GM12878 (cell line): Measurements from ENCODE around the gene PALLD. TPM values are rescaled to one million over a fixed set of nuclear protein-coding genes. Genes with fewer than 3 reads are reported as not detected.

ENCODE experiments used
- ATAC-seq: fragments of 200-7000 bp; cut with Tn5 transposase; 3 replicates; pipeline ENCODE4 v1.9.1; 2020; ENCODE audit warnings: mild to moderate bottlenecking, moderate library complexity
- BruUV-seq: library from RNA; stranded (reverse); fragments of 400-500 nt; replicated peaks from 2 replicates; lab custom pipeline; 2021; lab: Mats Ljungman, UMichigan
- CTCF ChIA-PET: fragments of 300-600 bp; sonication (Branson Sonifier 250); formaldehyde crosslinking; extraction: SDS; loops from one replicate; lab custom pipeline; 2021; ENCODE audit warnings: inconsistent platforms; lab: Yijun Ruan, JAX
- POLR2A ChIA-PET: fragments of 350-600 bp; formaldehyde crosslinking; extraction: SDS; loops from one replicate; lab custom pipeline; 2021; ENCODE audit warnings: inconsistent platforms; lab: Charles Lee
- RAD21 ChIA-PET: fragments of 300-600 bp; sonication (Branson Sonifier 250); formaldehyde crosslinking; loops from one replicate; lab custom pipeline; 2023; ENCODE audit warnings: antibody characterized with exemption; ENCODE audit not compliant: unreplicated experiment; lab: Charles Lee
- SMC1A ChIA-PET: fragments of 300-600 bp; sonication (Branson Sonifier 250); formaldehyde crosslinking; loops from one replicate; lab custom pipeline; 2023; ENCODE audit not compliant: unreplicated experiment, uncharacterized antibody; lab: Charles Lee
- DNase-seq: peaks from one replicate; pipeline ENCODE4 v3.0.0-alpha.2; 2011; ENCODE audit warnings: low read depth, low spot score
- FAIRE-seq: peaks from 3 replicates; lab custom pipeline; 2011; peaks lifted over from hg19 to GRCh38; lab: Jason Lieb, UNC
- H2AFZ ChIP-seq: 2 replicates; pipeline ENCODE4 v1.6.0; 2011; ENCODE audit warnings: low read depth, low read length, control low read depth; ENCODE audit not compliant: control insufficient read depth
- H3K27ac ChIP-seq: 2 replicates; pipeline ENCODE4 v1.5.1; 2011; ENCODE audit warnings: control low read depth; ENCODE audit not compliant: control insufficient read depth, insufficient read depth
- H3K27me3 ChIP-seq, 2 experiments: replicated peaks in 1 of 2; 2 replicates each; pipeline versions ENCODE4 v1.6.0 to v1.6.1; 2011; ENCODE audit warnings: low read length in 1 of 2; ENCODE audit not compliant: control insufficient read depth in 2 of 2, insufficient read depth in 2 of 2
- H3K36me3 ChIP-seq, 2 experiments: 2 replicates each; pipeline ENCODE4 v1.5.1; 2011; ENCODE audit warnings: low read length in 1 of 2; ENCODE audit not compliant: control insufficient read depth in 2 of 2, insufficient read depth in 2 of 2
- H3K4me1 ChIP-seq: 2 replicates; pipeline ENCODE4 v1.6.1; 2011; ENCODE audit warnings: mild to moderate bottlenecking, low read length, moderate library complexity, mixed read lengths; ENCODE audit not compliant: control insufficient read depth, insufficient read depth
- H3K4me2 ChIP-seq: 2 replicates; pipeline ENCODE4 v1.6.0; 2011; ENCODE audit warnings: control low read depth; ENCODE audit not compliant: control insufficient read depth, insufficient read depth
- H3K4me3 ChIP-seq: fragments of 200-600 bp; sonication (generic); 2 replicates; pipeline ENCODE4 v1.5.1; 2016
- H3K79me2 ChIP-seq: 2 replicates; pipeline ENCODE4 v1.6.0; 2011; ENCODE audit warnings: low read length; ENCODE audit not compliant: control insufficient read depth, insufficient read depth
- H3K9ac ChIP-seq: 2 replicates; pipeline ENCODE4 v1.8.0; 2011; ENCODE audit warnings: low read length, control low read depth, mixed read lengths; ENCODE audit not compliant: control insufficient read depth, insufficient read depth
- H3K9me3 ChIP-seq: replicated peaks from 3 replicates; pipeline ENCODE4 v1.5.1; 2011; ENCODE audit warnings: mild to moderate bottlenecking, low read length; ENCODE audit not compliant: control insufficient read depth, insufficient read depth
- H4K20me1 ChIP-seq: 2 replicates; pipeline ENCODE4 v1.6.0; 2011; ENCODE audit not compliant: control insufficient read depth, insufficient read depth
- ATF7 ChIP-seq: fragments of 450-650 bp; IDR thresholded peaks from 2 replicates; pipeline ENCODE4 v1.6.1; 2016; ENCODE audit warnings: low read depth, mild to moderate bottlenecking
- BRCA1 ChIP-seq: IDR thresholded peaks from 2 replicates; pipeline ENCODE4 v1.6.1; 2011; ENCODE audit warnings: low read depth, low read length, improper control_type of control experiment
- CBFB ChIP-seq: IDR thresholded peaks from 2 replicates; pipeline ENCODE4 v1.6.1; 2016; ENCODE audit warnings: antibody characterized with exemption, low read depth
- HCFC1 ChIP-seq: fragments of 150-350 bp; IDR thresholded peaks from 2 replicates; pipeline ENCODE4 v1.6.1; 2014; ENCODE audit warnings: low read length
- JUND ChIP-seq: IDR thresholded peaks from 2 replicates; pipeline ENCODE4 v1.6.1; 2012; ENCODE audit warnings: low read depth, mild to moderate bottlenecking, low read length, improper control_type of control experiment, moderate library complexity
- KDM1A ChIP-seq: fragments of 200-600 bp; sonication (generic); IDR thresholded peaks from 2 replicates; pipeline ENCODE4 v1.6.1; 2016; ENCODE audit warnings: borderline replicate concordance
- LARP7 ChIP-seq: fragments of 450-650 bp; IDR thresholded peaks from 2 replicates; pipeline ENCODE4 v1.6.1; 2017; ENCODE audit warnings: mild to moderate bottlenecking
- MXI1 ChIP-seq: fragments of 150-350 bp; IDR thresholded peaks from 2 replicates; pipeline ENCODE4 v1.6.1; 2011; ENCODE audit warnings: low read depth, mild to moderate bottlenecking, inconsistent platforms, low read length, improper control_type of control experiment
- NR2C1 ChIP-seq: fragments of 450-650 bp; IDR thresholded peaks from 2 replicates; pipeline ENCODE4 v1.6.1; 2017; ENCODE audit warnings: antibody characterized with exemption, mild to moderate bottlenecking, moderate library complexity
- NRF1 ChIP-seq: conservative IDR thresholded peaks from 2 replicates; pipeline ENCODE4 v1.6.1; 2011; ENCODE audit warnings: mild to moderate bottlenecking, low read depth, low read length, improper control_type of control experiment
- ZNF217 ChIP-seq: fragments of 450-650 bp; IDR thresholded peaks from 2 replicates; pipeline ENCODE4 v1.6.1; 2017; ENCODE audit warnings: antibody characterized with exemption, mild to moderate bottlenecking
- WGBS: methylation state at CpG from one replicate; pipeline ENCODE4 v1.1.6; 2016; ENCODE audit warnings: low lambda C conversion rate; ENCODE audit not compliant: insufficient replicate concordance, insufficient coverage; ENCODE audit errors: missing lambda C conversion rate; 5-methylcytosine and 5-hydroxymethylcytosine counted together
- in situ Hi-C: fragments of 300-500 bp; cut with MboI; formaldehyde crosslinking; loops from 9 replicates; pipeline ENCODE4 v1.14.3; 2018; ENCODE audit warnings: mixed read lengths
- intact Hi-C: fragments of 100-400 bp; cut with micrococcal nuclease; formaldehyde crosslinking; loops from one replicate; pipeline ENCODE4 v1.14.2; 2022; ENCODE audit not compliant: unreplicated experiment
- polyA plus RNA-seq, 11 experiments: library from polyadenylated mRNA; depleted of rRNA in 4 of 11; unstranded in 6 of 11; stranded (reverse) in 5 of 11; fragments of >200 nt; fragmentation: Nextera tagmentation in 4 of 11; fragmentation: Illumina TruSeq in 1 of 11; extraction: Ambion mirVana in 4 of 11; extraction: Trizol in 1 of 11; gene quantifications; 1 replicate in 1 of 11; 2 replicates in 10 of 11; pipeline versions ENCODE4 v1.2.1 to v1.2.3, GENCODE V29; 2011 to 2016; ENCODE audit warnings: inconsistent platforms in 2 of 11, missing spikeins in 2 of 11, low read depth in 1 of 11
- total RNA-seq, 4 experiments: library from RNA; depleted of rRNA in 3 of 4; stranded (reverse); fragments of >200 nt in 3 of 4; fragmentation: Illumina TruSeq in 1 of 4; extraction: Trizol in 1 of 4; gene quantifications; 2 replicates each; pipeline versions ENCODE4 v1.2.1 to v1.2.3, GENCODE V29; 2013 to 2021
- TF ChIP-seq, protein P1 (sequence below): fragments of 150-350 bp; IDR thresholded peaks from 2 replicates; pipeline ENCODE4 v1.6.1; 2014; ENCODE audit warnings: mild to moderate bottlenecking, low read depth, low read length
- TF ChIP-seq, protein P2 (sequence below): fragments of 450-650 bp; IDR thresholded peaks from 2 replicates; pipeline ENCODE4 v1.6.1; 2016; ENCODE audit warnings: mild to moderate bottlenecking

PALLD gene
- total and polyA plus RNA-seq, 10 of the 15 experiments (the other 5 are each of a cell fraction or from before 2014, with no cell fraction given): 1.0 to 7.7 (median 1.7) TPM

DNA sequence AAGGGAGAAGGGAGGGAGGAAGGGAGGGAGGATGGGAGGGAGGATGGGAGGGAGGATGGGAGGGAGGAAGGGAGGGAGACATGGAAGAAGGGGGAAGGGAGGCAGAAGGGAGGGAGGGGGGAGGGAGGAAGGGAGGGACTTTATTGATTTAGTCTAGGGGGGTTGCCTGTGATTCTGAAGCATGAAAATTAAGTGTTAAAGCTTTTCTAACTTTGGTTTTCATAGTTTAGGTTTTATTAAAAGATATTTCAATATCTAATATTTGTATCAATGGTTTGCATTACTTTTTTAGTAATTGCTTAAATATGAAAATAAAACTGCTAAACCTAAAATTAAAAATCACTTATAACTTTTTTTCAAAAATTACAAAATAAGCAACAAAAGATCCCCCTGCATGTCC lies 2.4 kb downstream of the PALLD start:
- in situ Hi-C loops: no loop called here
- no peak for FAIRE-seq

DNA sequence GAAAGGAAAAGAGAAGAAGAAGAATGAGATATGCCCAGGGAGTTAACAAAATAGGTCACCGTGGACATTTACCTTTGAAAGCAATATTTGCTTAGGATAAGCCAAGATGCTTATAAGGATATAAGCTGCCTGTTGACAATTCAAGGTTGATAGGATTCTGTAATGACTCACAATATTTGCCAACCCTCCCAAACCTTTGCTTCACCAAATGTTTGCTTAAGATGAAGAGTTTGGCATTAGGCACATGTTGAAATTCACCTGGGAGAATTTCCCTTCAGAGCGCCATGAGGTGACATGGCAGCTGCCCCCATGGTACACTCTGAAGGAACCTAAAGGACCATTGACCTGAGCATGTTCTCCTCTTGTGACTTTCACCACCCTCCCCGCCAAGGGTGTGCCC lies 4.6 kb downstream of the PALLD start:
- no peaks in the 10 kb centered on the region for H3K9me3 ChIP-seq
- WGBS: 46% methylated on average over 3 of the region's 3 CpGs
- no TSS peak for BruUV-seq
- ChIA-PET CTCF (interaction anchor here (0.7 to 0.8 kb wide), 2 partner anchors 13 to 420 kb away, joined by 3 read pairs; no protein-coding TSS in a partner anchor), RAD21 (no interaction called here), POLR2A (no interaction called here), SMC1A (interaction anchor here (0.6 to 1.3 kb wide), 4 partner anchors 25 to 239 kb away, joined by 3 read pairs; no protein-coding TSS in a partner anchor)
- intact Hi-C loops: no loop called here
- ATAC-seq (no peak), FAIRE-seq (no peak), DNase-seq (no peak)
- H3K27me3 ChIP-seq: no peaks in the 10 kb centered on the region; a peak in 2 of 4 replicates
- no peaks in the 10 kb centered on the region for H4K20me1 ChIP-seq
- no peaks in the 10 kb centered on the region for H3K4me1 ChIP-seq
- H3K36me3 ChIP-seq: no peaks in the 10 kb centered on the region
- H2AFZ ChIP-seq: no peak overlapping the region
- H3K4me3 ChIP-seq: no peak overlapping the region
- no peak overlapping the region for H3K27ac ChIP-seq
- no peak overlapping the region for H3K9ac ChIP-seq
- H3K79me2 ChIP-seq: no peaks in the 10 kb centered on the region
- no peak for TF ChIP-seq KDM1A
- TF ChIP-seq HCFC1: no peak
- no peak for TF ChIP-seq ZNF217
- no peak for TF ChIP-seq MXI1
- TF ChIP-seq NRF1: no peak
- TF ChIP-seq BRCA1: no peak
- TF ChIP-seq, protein P1, sequence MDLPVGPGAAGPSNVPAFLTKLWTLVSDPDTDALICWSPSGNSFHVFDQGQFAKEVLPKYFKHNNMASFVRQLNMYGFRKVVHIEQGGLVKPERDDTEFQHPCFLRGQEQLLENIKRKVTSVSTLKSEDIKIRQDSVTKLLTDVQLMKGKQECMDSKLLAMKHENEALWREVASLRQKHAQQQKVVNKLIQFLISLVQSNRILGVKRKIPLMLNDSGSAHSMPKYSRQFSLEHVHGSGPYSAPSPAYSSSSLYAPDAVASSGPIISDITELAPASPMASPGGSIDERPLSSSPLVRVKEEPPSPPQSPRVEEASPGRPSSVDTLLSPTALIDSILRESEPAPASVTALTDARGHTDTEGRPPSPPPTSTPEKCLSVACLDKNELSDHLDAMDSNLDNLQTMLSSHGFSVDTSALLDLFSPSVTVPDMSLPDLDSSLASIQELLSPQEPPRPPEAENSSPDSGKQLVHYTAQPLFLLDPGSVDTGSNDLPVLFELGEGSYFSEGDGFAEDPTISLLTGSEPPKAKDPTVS: no peak
- no peak for TF ChIP-seq NR2C1
- TF ChIP-seq, all 136 proteins: peak for 0
- H3K4me2 ChIP-seq: no peak overlapping the region
- in situ Hi-C loops: no loop called here

More for the DNA sequence above, 2.4 kb downstream of the PALLD start:
- intact Hi-C loops: no loop called here
- RAD21 ChIA-PET: no interaction called here
- no peak for ATAC-seq
- no peak overlapping the region for H3K4me3 ChIP-seq
- CTCF ChIA-PET: interaction anchor here (1.4 kb wide), 1 partner anchor 14 kb away, joined by 3 read pairs; no protein-coding TSS in a partner anchor
- SMC1A ChIA-PET: no interaction called here
- no peaks in the 10 kb centered on the region; a peak in 2 of 4 replicates for H3K27me3 ChIP-seq
- H3K36me3 ChIP-seq: no peaks in the 10 kb centered on the region
- H2AFZ ChIP-seq: no peak overlapping the region
- H3K27ac ChIP-seq: no peak overlapping the region
- no peak overlapping the region for H3K9ac ChIP-seq
- no peaks in the 10 kb centered on the region for H3K9me3 ChIP-seq
- no peaks in the 10 kb centered on the region for H3K79me2 ChIP-seq
- no peaks in the 10 kb centered on the region for H3K4me1 ChIP-seq
- no peaks in the 10 kb centered on the region for H4K20me1 ChIP-seq
- TF ChIP-seq ATF7: no peak
- TF ChIP-seq KDM1A: no peak
- no peak for TF ChIP-seq JUND
- TF ChIP-seq LARP7: no peak
- no peak for TF ChIP-seq CBFB
- TF ChIP-seq, protein P2, sequence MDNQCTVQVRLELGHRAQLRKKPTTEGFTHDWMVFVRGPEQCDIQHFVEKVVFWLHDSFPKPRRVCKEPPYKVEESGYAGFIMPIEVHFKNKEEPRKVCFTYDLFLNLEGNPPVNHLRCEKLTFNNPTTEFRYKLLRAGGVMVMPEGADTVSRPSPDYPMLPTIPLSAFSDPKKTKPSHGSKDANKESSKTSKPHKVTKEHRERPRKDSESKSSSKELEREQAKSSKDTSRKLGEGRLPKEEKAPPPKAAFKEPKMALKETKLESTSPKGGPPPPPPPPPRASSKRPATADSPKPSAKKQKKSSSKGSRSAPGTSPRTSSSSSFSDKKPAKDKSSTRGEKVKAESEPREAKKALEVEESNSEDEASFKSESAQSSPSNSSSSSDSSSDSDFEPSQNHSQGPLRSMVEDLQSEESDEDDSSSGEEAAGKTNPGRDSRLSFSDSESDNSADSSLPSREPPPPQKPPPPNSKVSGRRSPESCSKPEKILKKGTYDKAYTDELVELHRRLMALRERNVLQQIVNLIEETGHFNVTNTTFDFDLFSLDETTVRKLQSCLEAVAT: no peak
- POLR2A ChIA-PET: no interaction called here
- DNase-seq: no peak
- BruUV-seq: no TSS peak
- H3K4me2 ChIP-seq: no peak overlapping the region
